NCI-H446 (cell line): ENCODE results near the gene DRAXIN.
A peak's percentile ranks its signal among the peaks of the same experiment; 100 is the strongest.

ENCODE experiments used
- DNase-seq, 2 experiments: peaks; one replicate each; lab custom pipeline; 2025; lab: John Stamatoyannopoulos, UW

Gene DRAXIN, protein sequence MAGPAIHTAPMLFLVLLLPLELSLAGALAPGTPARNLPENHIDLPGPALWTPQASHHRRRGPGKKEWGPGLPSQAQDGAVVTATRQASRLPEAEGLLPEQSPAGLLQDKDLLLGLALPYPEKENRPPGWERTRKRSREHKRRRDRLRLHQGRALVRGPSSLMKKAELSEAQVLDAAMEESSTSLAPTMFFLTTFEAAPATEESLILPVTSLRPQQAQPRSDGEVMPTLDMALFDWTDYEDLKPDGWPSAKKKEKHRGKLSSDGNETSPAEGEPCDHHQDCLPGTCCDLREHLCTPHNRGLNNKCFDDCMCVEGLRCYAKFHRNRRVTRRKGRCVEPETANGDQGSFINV

DNA sequence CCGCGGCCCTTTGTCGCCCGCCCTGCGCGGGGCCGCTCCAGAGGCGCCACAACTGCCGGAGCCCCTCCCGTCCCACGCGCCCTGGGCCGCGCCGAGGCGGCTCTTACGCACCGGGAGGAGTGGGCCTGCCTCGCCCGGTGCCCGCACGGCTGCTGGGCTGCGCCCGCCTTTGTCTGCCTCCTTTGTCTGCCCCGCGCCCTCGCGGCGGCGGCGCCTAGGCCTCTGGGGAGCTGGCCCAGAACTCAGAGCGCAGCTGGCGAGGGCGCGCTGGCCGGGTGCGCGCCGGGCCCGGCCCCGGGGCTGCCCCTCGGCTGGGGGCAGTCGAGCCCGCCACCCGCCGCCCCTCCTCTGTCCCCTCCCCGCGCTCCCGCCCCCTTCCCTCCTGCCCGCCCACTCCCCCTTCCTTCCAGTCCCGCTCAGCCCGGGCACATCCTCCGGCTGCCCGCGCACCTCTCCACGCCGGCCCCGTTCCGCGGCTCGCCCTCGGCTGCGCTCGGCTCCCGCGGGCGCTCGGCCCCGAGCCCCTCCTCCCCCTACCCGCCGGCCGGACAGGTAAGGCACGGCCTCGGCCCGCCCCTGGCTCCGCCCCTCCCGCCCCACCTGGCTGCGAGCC, at the start of gene DRAXIN:
Gene DRAXIN, plus strand, starts transcription at position 409 of the 613 bp plus-strand sequence. CDS start 14,549 bp downstream, outside the sequence.
- DNase-seq, result no peak

DNA sequence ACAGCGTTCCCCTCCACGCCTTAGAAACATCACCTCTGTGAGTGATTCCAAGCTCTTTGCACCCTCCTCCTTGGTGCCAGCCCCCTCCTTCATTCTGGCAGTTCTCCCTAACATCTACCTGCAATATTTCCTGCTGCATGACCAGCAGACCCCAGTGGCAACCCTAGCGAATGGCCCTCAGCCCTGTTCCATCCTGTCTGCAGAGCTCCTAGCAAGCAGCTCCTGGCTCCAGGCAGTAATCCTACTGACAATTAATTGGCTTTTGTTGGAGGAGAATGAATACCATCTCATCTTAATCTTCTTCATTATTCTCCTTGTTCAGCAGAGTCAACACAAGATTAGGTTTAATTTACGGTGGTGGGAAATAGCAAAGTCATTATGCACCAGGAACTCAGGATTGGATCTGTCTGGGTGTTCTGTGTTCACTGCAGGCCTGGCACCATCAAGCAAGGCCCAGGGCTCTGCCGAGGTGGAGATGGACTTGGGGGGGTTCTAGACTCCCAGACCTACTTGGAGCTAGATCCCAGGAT, 49.7 kb upstream of the DRAXIN start:
- no peak for DNase-seq

- peak; percentile 58 to 82 for DNase-seq
These were observed 49.0 kb upstream of the DRAXIN start for GRCh38 chr1:11642418-11643017.

DNA sequence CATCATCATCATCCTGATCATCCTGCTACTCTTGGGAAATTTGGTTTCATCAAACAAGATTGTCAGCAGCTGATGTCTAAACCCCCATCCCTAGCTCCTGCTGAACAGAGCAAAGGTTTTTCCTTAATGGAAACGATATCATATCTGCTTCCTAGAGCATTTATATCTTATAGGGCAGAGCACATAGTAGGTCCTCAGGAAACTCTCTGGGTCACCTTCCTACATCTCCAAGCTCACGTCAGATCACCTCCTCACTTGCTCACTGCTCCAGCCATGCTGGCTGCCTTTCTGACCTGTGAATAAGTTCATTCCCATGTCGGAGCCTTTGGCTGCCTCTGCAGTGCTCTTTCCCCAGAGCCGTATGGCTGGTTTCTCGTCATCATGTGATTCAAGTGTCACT, 47.7 kb upstream of the DRAXIN start:
- DNase-seq, result no peak

DNA sequence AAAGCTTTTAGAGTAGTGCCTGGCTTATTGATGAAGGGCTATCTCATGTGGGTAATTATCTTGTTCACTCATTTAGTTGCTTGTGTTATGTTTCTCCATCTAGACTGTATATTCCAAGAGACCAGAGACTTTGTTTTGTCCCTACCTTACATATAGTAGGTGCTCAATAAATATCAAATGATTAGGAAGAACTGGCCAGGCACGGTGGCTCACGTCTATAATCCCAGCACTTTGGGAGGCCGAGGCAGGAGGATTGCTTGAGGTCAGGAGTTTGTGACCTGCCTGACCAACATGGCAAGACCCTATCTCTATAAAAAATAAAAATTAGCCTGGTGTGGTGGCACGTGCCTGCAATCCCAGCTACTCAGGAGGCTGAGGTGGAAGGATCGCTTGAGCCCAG, 46.2 kb upstream of the DRAXIN start:
- DNase-seq, result no peak

DNA sequence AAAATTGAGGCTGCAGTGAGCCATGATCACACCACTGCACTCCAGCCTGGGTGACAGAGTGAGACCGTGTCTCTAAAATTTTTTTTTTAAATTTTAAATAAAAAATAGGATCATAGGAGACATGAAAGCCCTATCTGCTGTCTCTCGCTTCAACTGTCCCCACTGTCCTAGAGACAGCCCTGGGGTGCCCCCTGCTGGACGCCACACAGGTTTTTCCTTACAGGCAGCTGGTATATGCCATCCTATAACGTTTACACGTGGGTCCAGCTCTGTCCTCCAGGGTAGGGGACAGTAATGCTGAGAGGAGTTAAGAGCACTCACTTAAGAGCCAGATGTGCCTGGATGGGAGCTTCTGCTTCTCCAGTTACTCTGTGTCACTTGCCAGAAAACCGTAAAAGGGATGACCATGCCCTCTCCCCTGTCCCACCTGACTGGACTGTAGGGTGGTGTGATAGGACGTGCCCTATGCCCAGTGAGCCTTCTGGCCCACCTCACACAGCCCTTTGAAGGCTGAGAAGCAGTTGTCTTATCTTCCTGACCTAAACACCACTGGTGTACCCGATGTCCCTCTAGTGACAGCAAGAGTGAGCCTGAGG, 45.7 kb upstream of the DRAXIN start:
- peak; percentile 81 to 91 for DNase-seq

DNA sequence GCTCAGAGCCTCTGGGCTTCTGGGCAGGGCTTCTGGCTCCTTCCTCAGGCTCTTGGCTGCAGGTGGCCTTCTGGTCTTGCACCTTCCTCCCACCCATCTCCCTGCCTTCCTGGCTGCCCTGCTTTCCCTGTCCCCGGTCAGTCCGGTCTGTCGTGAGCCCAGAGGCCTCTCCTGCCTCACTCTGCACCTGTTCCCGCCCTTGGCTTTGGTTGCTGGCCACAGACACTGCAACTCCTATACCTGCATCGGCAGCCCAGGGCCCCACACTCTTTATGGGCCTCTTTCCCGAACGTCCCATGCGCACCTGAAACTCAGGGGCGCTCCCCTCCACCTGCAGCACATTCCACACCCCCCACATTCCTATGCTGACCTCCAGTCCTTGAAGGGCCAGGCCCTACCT, 45.2 kb upstream of the DRAXIN start:
- no peak for DNase-seq

DNA sequence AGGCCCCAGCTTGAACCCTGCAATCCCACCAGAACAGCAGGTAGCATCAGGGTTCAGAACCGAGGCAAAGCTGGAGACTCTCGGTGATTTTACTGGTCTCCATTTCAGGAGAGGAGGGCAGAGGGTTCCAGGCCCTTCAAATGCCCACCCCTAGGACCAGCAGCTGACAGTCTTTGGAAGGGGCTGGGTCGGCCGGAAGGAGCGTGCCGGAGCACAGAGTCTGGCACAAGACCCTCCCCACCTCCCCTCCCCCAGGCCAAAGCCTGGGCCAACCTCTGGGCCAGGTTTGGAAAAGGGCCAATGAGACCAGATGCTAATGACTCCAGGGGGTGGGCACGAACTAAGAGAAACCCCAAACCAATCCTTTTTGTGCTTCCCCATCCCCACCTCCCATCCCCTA, 44.2 kb upstream of the DRAXIN start:
- DNase-seq, result no peak

GRCh38 chr1:11648039-11648438, 43.5 kb upstream of the DRAXIN start:
- DNase-seq, result no peak

DNA sequence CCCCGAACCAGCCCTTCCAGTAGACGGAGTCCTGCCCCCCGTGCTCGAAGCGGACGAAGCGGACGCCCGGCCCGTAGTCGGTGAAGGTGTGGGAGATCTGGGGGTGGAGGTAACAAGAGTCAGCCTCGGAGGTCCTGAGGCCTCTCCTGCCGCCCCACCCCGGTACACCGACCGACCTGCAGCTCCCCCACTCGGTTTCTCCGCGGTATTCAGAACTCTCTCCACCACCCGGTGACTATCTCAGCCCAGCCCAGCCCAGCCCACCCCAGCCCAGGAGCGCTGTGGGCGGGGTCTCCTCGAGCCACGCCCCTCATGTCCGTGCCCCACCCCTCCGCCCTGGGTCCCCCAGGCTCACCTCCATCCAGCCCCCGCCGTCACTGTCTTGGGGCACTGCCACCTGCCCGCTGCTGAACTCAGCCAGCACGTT, 42.8 kb upstream of the DRAXIN start:
- DNase-seq, result no peak

GRCh38 chr1:11649237-11649623, 42.3 kb upstream of the DRAXIN start:
- no peak for DNase-seq

DNA sequence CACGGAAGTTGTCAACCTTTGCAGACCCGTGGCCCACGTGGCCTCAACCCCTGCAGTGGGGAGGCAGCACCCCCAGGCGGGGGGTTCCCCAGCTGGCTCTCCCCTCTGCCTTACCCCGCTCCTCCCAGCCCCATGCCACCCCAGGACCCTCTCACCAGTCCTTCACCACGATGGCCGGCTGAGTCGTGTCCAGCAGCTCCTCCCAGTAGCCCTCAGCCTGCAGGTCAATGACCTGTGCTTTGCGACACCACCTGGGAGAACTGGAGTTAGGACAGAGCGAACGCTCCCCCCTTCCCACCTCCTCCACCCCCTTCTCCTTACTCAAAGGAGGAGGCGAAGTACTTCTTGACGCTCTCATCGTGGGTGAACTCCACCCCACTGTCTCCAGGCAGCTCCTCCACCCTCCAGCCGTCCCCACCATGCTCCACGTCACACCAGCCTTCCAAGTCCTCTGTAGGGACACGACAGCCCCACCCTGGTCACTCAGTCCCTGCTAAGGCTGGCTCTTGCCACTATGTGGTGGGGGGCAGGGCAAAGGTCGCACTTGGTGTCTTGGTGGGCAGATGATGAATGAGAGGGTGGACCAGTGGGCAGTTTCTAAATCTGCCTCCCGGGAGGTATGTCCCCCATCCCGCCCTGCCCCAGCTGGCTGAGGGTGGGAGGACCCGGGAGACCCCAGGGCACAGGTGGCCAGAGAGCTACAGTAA, 41.7 kb upstream of the DRAXIN start:
- DNase-seq, result no peak

GRCh38 chr1:11650331-11650991, 41.0 kb upstream of the DRAXIN start:
- DNase-seq, result no peak

DNA sequence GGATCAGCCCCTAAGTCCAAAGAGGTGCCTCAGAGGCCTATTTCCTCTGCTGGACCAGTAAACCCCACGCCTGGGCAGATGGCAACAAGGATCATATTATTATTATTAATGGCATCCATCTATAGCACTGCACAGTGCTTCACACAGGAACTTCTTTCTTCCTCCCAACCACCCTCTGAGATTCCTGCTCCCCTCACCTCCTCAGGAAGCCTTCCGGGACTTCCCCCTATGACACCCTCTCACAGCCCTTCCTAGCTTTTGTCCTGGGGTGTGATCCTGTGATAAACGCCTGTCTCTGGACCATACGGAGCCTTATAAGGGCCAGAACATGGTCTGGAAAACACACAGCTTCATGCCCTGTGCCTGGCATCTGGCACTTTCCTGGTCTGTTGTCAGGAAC, 40.5 kb upstream of the DRAXIN start:
- DNase-seq, result no peak

GRCh38 chr1:11652203-11652780, 39.2 kb upstream of the DRAXIN start:
- no peak for DNase-seq

DNA sequence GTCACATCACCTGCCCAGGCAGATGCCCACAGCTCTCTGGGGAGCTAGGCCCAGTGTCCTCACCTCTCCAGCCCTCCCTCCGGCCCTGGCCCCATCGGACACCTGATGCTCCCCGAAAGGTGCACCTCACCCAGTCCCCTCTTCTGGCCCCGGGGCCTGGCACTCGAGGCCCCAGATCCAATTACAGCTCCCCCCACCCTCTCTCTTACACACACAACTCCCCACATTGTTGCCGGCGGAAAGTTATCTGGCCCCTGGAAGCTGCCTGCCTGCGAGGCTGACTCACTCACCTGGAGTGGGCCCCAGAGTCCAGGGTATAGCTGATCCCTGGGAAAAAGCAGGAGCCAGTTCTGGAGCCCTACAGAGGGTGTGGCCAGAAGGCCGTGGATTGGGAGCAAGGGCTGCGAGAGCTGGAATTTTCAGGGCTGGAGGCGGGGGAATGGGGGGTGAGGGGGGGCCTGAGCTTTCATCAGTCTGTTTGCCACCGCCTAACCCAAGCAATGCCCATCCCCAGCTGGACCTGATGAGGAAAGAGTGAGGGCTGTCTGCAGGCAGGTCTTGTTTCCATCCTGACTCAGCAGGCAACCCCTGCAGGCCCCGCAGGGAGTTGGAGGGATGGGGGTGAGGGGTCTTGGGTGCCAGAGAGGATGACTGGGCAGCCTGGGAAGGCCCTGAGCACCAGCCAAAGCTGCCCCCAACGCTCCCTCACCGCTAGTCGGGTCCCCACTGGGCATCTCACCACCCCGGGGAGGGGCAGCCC, 38.2 kb upstream of the DRAXIN start:
- no peak for DNase-seq

DNA sequence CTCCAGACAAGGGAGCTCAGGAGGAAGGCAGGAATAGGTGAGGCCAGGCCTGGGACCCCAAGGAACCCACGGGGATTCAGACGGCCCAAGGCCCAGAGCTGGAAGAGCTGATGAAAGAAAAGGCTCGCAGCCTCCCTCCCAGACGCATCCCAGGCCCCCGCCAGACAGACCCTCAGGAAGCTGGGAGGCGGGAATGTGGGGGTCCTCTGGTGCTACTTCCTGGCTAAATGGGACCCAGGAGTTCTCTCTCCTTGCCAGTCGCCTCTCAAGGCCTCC, 37.7 kb upstream of the DRAXIN start:
- no peak for DNase-seq

DNA sequence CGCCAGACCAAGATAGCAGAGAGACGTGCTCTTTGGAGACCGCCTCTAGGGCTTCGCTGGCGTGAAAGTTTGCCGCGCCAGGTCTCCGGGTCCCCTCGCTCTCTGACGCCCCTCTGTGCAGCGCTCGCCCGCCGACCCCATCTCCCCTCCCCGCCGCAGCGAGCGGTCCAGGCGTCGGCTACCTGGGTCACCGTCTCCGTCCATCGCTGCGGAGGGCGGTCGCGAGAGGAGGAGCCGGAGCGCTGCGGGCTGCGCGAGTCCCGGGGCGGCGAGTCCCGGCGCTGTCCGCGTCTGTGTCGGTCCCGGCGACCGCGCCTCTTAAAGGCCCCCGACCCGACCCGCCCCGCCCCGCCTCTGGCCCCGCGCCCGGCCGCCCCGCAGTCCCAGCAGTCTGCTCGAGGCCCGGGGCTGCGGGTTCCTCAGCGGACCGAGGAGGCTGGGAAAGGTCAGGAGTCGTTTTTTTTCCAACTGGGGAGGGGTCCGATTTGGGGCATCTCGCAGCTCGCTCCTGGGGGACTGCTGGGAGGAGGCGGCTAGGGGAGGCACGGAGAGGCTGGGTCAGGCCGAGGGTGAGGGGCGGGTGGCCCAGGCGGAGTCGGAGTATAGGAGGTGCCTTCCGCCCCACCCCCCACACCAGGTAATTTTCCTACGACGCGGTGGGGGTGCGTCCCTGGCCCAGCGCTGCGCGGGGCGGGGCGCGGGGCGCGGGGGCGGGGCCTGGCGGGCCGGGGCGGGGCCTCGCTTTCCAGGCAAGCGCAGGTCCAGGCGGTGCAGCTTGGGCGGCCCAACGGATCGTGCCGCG, 37.2 kb upstream of the DRAXIN start, which contains the start of the genes FBXO2 and FBXO44:
Gene FBXO2, minus strand, starts transcription at position 293 of the 802 bp plus-strand sequence. Its CDS starts 89 bp downstream, at position 204.
Gene FBXO44, plus strand, starts transcription at position 741 of the 802 bp plus-strand sequence. CDS start 959 bp downstream, outside the sequence.
- peak in 1 of 2 experiments; percentile 41 for DNase-seq
